PC-3 (cell line): Measurements from ENCODE around the gene FRMD6. TPM values are rescaled to one million over a fixed set of nuclear protein-coding genes. Genes with fewer than 3 reads are reported as not detected.

Experiments
- ATAC-seq: fragments of 200-7000 bp; cut with Tn5 transposase; 2 replicates; pipeline ENCODE4 v1.9.1; 2020; ENCODE audit warnings: mild to moderate bottlenecking, moderate library complexity
- BruUV-seq: library from RNA; stranded (reverse); fragments of 400-500 nt; replicated peaks from 2 replicates; lab custom pipeline; 2021; lab: Mats Ljungman, UMichigan
- CTCF ChIA-PET: fragments of 300-600 bp; sonication (Branson Sonifier 250); formaldehyde crosslinking; loops from one replicate; lab custom pipeline; 2022; ENCODE audit warnings: antibody characterized with exemption; lab: Charles Lee
- POLR2A ChIA-PET: fragments of 300-600 bp; sonication (Branson Sonifier 250); formaldehyde crosslinking; loops from one replicate; lab custom pipeline; 2022; ENCODE audit warnings: antibody characterized with exemption; ENCODE audit not compliant: unreplicated experiment; lab: Charles Lee
- DNase-seq: peaks from one replicate; pipeline ENCODE4 v3.0.0-alpha.2; 2015
- H2AFZ ChIP-seq: fragments of 300-600 bp; sonication (generic); 2 replicates; pipeline ENCODE4 v1.6.0; 2016; ENCODE audit warnings: antibody characterized with exemption, low read length
- H3F3A ChIP-seq: fragments of 300-600 bp; sonication (generic); one replicate; pipeline ENCODE4 v1.6.0; 2017; ENCODE audit warnings: antibody characterized with exemption, low read length, control low read depth, mild to moderate bottlenecking; ENCODE audit not compliant: unreplicated experiment
- H3K27ac ChIP-seq: fragments of 300-600 bp; sonication (generic); 2 replicates; pipeline ENCODE4 v1.5.1; 2016; ENCODE audit warnings: mild to moderate bottlenecking, low read length
- H3K27me3 ChIP-seq: fragments of 300-600 bp; sonication (generic); 2 replicates; pipeline ENCODE4 v1.6.1; 2016; ENCODE audit warnings: low read length, mixed read lengths
- H3K36me3 ChIP-seq: fragments of 300-600 bp; sonication (generic); 2 replicates; pipeline ENCODE4 v1.6.1; 2016; ENCODE audit warnings: low read depth, mixed run types, low read length, mixed read lengths
- H3K4me1 ChIP-seq: fragments of 300-600 bp; sonication (generic); 2 replicates; pipeline ENCODE4 v1.5.1; 2016; ENCODE audit warnings: low read length; ENCODE audit not compliant: insufficient read depth
- H3K4me2 ChIP-seq: fragments of 300-600 bp; sonication (generic); 2 replicates; pipeline ENCODE4 v1.6.0; 2016; ENCODE audit warnings: low read length
- H3K4me3 ChIP-seq: fragments of 300-600 bp; sonication (generic); 2 replicates; pipeline ENCODE4 v1.5.1; 2016; ENCODE audit warnings: mild to moderate bottlenecking, low read length, mixed read lengths
- H3K79me2 ChIP-seq: fragments of 300-600 bp; sonication (generic); 2 replicates; pipeline ENCODE4 v1.6.1; 2017; ENCODE audit warnings: low read length, mixed read lengths
- H3K9ac ChIP-seq: fragments of 300-600 bp; sonication (generic); 2 replicates; pipeline ENCODE4 v1.6.0; 2016; ENCODE audit warnings: mild to moderate bottlenecking, low read length
- H3K9me2 ChIP-seq: fragments of 300-600 bp; sonication (generic); replicated peaks from 2 replicates; pipeline ENCODE4 v1.6.1; 2016; ENCODE audit warnings: mixed run types, low read length, mixed read lengths
- H3K9me3 ChIP-seq: fragments of 300-600 bp; sonication (generic); 2 replicates; pipeline ENCODE4 v1.6.1; 2016; ENCODE audit warnings: low read length, mixed read lengths
- H4K20me1 ChIP-seq: fragments of 300-600 bp; sonication (generic); 2 replicates; pipeline ENCODE4 v1.6.1; 2016; ENCODE audit warnings: low read length, mixed read lengths
- EZH2 ChIP-seq: fragments of 300-600 bp; sonication (generic); IDR thresholded peaks from one replicate; pipeline ENCODE4 v1.6.1; 2017; ENCODE audit warnings: antibody characterized with exemption, mild to moderate bottlenecking, low read length; ENCODE audit not compliant: unreplicated experiment
- EZH2phosphoT487 ChIP-seq: fragments of 300-600 bp; sonication (generic); IDR thresholded peaks from 2 replicates; pipeline ENCODE4 v1.6.1; 2018; ENCODE audit warnings: mild to moderate bottlenecking, antibody characterized with exemption, low read length, borderline replicate concordance
- intact Hi-C: fragments of 100-400 bp; cut with micrococcal nuclease; formaldehyde crosslinking; loops from 2 replicates; pipeline ENCODE4 v1.9.0; 2023
- total RNA-seq: library from RNA; depleted of rRNA; stranded (reverse); fragments of >200 nt; gene quantifications from 2 replicates; pipeline ENCODE4 v1.2.3, GENCODE V29; 2014
- TF ChIP-seq, protein P1 (sequence below): fragments of 300-600 bp; sonication (generic); conservative IDR thresholded peaks from 2 replicates; pipeline ENCODE4 v1.5.1; 2017; ENCODE audit warnings: antibody characterized with exemption, low read depth, mild to moderate bottlenecking, low read length

The FRMD6 gene
- total RNA-seq, 1 experiment from 2014 or later = 103 TPM

- H3K9me2 ChIP-seq = no peaks in the 10 kb centered on the region
- ChIA-PET CTCF (no interaction called here), POLR2A (no interaction called here)
- intact Hi-C loops = no loop called here
- no peak for ATAC-seq
- BruUV-seq = no TSS peak
- H3K27me3 ChIP-seq = no peaks in the 10 kb centered on the region
- H3K27ac ChIP-seq = no peak overlapping the region
- TF ChIP-seq, protein P1, sequence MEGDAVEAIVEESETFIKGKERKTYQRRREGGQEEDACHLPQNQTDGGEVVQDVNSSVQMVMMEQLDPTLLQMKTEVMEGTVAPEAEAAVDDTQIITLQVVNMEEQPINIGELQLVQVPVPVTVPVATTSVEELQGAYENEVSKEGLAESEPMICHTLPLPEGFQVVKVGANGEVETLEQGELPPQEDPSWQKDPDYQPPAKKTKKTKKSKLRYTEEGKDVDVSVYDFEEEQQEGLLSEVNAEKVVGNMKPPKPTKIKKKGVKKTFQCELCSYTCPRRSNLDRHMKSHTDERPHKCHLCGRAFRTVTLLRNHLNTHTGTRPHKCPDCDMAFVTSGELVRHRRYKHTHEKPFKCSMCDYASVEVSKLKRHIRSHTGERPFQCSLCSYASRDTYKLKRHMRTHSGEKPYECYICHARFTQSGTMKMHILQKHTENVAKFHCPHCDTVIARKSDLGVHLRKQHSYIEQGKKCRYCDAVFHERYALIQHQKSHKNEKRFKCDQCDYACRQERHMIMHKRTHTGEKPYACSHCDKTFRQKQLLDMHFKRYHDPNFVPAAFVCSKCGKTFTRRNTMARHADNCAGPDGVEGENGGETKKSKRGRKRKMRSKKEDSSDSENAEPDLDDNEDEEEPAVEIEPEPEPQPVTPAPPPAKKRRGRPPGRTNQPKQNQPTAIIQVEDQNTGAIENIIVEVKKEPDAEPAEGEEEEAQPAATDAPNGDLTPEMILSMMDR = no peak
- TF ChIP-seq EZH2 = no peak
- TF ChIP-seq EZH2phosphoT487 = no peak
- H3K79me2 ChIP-seq = peaks cover 4% of the 10 kb centered on the region; the same call in 1 of the 2 replicates
- no peak for DNase-seq
- H3K4me1 ChIP-seq = peaks cover 25% of the 10 kb centered on the region
- H3K4me2 ChIP-seq = no peak overlapping the region
- H2AFZ ChIP-seq = no peak overlapping the region
- no peak overlapping the region for H3K9ac ChIP-seq
- no peaks in the 10 kb centered on the region for H3K9me3 ChIP-seq
- no peaks in the 10 kb centered on the region for H3K36me3 ChIP-seq
- no peaks in the 10 kb centered on the region for H4K20me1 ChIP-seq
- H3F3A ChIP-seq = no peaks in the 10 kb centered on the region
- H3K4me3 ChIP-seq = no peak overlapping the region
These were observed 37.0 kb upstream of the FRMD6 start for GRCh38 chr14:51614707-51615106.

GRCh38 chr14:51616256-51616655 lies 35.5 kb upstream of the FRMD6 start:
- intact Hi-C loops = no loop called here
- Histone ChIP-seq H3K27ac (peak overlapping the region; percentile 32; the same call in 1 of the 2 replicates), H3K9ac (no peak overlapping the region), H3F3A (no peaks in the 10 kb centered on the region), H3K4me3 (no peak overlapping the region), H3K79me2 (peaks cover 4% of the 10 kb centered on the region; the same call in 1 of the 2 replicates), H3K4me2 (peak overlapping the region; percentile 49), H3K9me3 (no peaks in the 10 kb centered on the region), H2AFZ (0 out of 2 replicates have a peak overlapping the region, but pooled peaks have one; percentile 18), H4K20me1 (no peaks in the 10 kb centered on the region), H3K36me3 (no peaks in the 10 kb centered on the region), H3K4me1 (peaks cover 25% of the 10 kb centered on the region), H3K9me2 (no peaks in the 10 kb centered on the region), H3K27me3 (no peaks in the 10 kb centered on the region)
- CTCF ChIA-PET = no interaction called here
- BruUV-seq = no TSS peak
- DNase-seq (no peak), ATAC-seq (peak; percentile 6)
- TF ChIP-seq, protein P1 = no peak
- no peak for TF ChIP-seq EZH2phosphoT487
- POLR2A ChIA-PET = interaction anchor here (0.5 kb wide), 1 partner anchor 81 kb away, joined by 3 read pairs; no protein-coding TSS in a partner anchor

DNA sequence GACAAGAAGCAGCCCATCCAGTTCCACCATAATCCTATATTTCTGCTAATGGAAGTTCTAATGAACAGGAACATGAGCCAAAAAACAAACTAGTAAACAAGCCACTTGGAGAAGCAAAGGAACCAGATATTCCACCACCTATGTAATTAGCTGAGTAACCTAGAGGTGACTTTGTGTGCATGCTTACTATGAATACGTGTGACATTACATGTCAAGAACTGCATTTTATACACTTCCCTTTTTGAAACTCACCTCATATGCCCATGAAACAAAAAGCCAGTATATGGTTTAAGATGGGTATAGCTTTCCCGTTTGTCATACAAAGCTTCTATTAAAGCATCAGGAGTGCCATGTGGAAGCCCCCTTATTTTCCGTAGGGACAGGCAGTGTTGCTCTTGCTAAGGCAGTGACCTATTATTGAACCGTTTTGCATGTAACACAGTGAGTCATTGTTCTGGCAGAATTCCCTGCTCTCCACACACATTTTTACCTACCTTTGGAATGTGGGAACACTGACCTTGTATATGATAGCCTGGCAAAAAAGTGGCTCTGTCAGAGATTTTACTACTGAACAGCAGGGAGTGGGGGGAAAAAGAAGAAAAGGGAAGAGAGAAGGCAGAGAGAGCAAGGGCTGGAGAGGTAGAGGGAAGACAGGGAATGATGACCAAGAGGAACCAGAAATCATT lies 34.8 kb upstream of the FRMD6 start:
- Histone ChIP-seq H3F3A (no peaks in the 10 kb centered on the region), H3K9me3 (no peaks in the 10 kb centered on the region), H3K4me2 (peak overlapping the region; percentile 49), H4K20me1 (no peaks in the 10 kb centered on the region), H3K27me3 (no peaks in the 10 kb centered on the region), H3K27ac (peak overlapping the region; percentile 32), H3K36me3 (no peaks in the 10 kb centered on the region), H2AFZ (peak overlapping the region; percentile 18), H3K79me2 (peaks cover 4% of the 10 kb centered on the region; the same call in 1 of the 2 replicates), H3K4me3 (no peak overlapping the region; the same call in 1 of the 2 replicates), H3K9ac (no peak overlapping the region), H3K9me2 (no peaks in the 10 kb centered on the region), H3K4me1 (peaks cover 25% of the 10 kb centered on the region)
- no peak for TF ChIP-seq EZH2phosphoT487
- POLR2A ChIA-PET = no interaction called here
- CTCF ChIA-PET = interaction anchor here (0.6 kb wide), 1 partner anchor 35 kb away, joined by 4 read pairs; no protein-coding TSS in a partner anchor
- ATAC-seq = peak; percentile 94
- BruUV-seq = no TSS peak
- intact Hi-C loops = no loop called here
- DNase-seq = peak; percentile 99
